SW480 (cell line): ENCODE data around the gene CLEC17A.
"Not testable (repeated sequence)": the region's sequence is repeated elsewhere in the genome, so short reads cannot be mapped to it uniquely, and the experiment has no call there.

ENCODE experiments used
- DNase-seq: peaks from one replicate; pipeline ENCODE4 v3.0.0-alpha.2; 2016; ENCODE audit warnings: low spot score

The CLEC17A gene

DNA sequence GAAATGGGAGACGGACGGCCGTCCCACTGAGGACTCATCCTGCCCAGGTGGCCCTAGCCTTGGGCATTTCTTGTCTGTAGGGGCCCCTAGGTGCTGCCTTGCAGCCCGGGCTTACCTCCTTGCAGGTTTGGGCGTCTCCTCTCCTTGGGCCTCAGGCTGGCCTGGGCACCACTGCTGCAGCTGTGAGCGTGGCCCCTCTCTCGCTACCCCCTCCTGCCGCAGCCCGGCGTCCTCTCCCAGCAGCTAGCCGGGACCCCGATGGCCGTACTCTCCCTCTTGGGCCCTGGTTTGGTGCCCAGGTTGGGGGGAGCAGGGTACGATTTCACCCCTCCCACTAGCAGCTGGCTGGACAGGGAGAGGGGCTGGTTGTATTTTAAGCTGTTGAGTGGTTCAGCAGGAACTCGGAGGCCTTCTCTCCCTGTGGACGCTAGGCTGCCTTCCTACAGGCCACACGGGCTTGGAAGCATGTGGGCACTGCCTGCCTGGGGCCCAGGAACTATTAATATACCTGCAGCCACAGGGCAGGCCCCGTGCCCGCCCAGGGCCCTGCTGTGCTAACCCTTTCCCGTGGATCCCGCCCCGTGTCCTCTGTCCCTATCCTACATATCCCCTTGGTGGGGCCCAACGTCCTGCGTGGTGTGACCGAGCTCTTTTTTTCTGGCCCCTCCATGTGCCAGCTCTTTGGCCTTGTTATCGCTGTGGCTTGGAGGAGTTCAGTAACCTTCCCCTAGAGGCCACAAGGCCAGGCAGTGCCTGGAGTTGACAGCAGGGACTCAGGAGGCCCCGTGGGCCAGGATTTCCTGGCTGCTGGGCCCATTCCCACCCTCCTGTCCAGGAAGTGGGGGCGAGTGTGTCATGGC, 22.7 kb upstream of the CLEC17A start:
- DNase-seq, result no peak

- DNase-seq, result no peak
Observed at GRCh38 chr19:14560776-14561108, 22.1 kb upstream of the CLEC17A start.

GRCh38 chr19:14561249-14561648, 21.6 kb upstream of the CLEC17A start:
- DNase-seq, result no peak

- no peak for DNase-seq
Observed at GRCh38 chr19:14561847-14562351, 21.0 kb upstream of the CLEC17A start.

DNA sequence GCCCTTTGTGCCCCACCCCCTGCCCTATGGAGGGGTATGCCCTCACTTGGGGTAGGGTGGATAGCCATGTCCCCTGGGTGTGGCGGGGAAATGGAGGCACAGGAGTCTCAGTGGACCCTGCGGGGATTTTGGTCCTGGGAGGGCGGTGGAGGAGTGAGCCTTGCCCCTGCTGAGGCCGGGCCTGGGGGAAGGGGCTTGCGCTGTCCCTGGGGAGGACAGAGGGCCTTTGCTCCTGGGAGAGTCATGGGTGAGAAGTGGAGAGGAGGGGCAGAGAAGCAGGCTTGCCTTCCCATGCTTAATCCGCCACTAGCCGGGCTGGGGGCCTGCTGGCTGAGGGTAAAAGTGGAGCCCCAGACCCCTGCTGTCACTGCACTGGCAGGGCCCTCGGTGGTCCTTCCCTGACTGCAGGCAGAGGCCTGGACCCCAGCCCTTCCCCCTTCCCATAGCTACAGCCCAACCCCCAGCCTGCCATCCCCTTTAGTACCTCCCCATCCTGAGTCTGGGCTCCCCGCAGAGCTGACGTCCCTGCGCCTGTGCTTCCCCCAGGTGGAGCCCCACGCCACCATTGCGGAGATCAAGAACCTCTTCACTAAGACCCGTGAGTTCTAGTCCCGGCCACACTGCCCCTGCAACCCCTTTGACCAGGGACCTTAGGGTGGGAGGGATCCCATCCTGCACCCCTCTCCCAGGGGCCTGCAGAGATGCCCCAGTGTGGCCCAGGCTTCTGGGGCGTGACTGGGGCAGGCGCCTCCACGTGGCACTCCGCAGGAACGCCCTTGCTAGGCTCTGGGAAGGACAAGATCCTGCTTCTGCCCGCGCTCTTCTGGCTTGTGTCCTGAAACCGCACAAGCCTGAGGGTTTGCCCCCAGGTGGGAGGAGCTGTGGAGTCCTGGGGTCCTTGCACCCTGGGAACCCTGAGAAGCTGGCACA, 20.0 kb upstream of the CLEC17A start:
- DNase-seq, result no peak

DNA sequence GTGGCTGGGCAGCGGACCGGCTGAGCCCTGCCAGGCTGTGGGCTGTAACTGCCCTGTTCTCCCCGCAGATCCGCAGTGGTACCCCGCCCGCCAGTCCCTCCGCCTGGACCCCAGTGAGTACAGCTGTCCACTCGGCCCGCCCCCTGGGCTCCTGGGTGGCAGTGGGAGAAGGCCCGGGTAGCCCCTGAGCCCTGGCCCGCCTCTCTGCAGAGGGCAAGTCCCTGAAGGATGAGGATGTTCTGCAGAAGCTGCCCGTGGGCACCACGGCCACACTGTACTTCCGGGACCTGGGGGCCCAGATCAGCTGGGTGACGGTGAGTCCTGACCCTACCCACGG, 19.3 kb upstream of the CLEC17A start:
- no peak for DNase-seq

DNA sequence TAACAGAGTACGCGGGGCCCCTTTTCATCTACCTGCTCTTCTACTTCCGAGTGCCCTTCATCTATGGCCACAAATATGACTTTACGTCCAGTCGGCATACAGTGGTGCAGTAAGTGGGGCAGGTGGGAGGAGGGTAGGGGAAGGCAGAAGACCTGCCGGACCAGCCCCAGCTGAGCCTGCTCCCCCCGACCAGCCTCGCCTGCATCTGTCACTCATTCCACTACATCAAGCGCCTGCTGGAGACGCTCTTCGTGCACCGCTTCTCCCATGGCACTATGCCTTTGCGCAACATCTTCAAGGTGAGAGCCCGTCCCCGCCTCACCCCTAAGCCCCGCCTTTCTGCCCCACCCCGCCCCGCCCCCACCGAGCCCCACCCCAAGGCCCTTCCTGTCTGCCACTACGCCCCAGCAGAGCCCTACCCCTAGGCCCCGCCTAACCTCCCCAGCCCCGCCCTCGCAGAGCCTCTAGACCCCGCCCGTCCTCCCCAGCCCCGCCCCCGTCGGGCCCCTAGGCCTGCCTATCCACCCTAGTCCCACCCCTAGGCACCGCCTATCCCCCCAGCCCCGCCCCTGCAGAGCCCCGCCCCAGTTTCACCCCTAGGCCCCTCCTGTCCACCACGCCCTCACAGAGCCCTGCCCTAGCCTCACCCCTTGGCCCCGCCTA, 18.8 kb upstream of the CLEC17A start:
- DNase-seq, result peak; percentile 61

DNA sequence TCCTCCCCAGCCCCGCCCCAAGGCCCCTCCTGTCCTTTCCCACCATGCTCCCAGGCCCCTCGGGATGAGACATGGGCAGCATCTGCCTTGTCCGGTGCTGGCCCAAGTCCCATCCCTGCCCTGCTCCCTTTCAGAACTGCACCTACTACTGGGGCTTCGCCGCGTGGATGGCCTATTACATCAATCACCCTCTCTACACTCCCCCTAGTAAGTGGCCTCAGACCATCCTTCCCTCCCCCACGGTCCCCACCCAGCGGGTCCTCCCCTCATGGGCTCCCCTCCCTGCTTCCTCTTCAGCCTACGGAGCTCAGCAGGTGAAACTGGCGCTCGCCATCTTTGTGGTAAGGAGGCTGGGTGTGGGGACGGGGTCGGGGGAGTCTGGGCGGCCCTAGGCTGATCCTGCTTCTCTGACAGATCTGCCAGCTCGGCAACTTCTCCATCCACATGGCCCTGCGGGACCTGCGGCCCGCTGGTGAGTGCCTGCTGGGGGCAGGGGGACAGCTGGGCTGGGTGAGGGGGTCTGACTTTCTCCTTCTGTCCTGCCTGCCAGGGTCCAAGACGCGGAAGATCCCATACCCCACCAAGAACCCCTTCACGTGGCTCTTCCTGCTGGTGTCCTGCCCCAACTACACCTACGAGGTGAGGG, 18.1 kb upstream of the CLEC17A start:
- DNase-seq, result not testable (repeated sequence)

GRCh38 chr19:14565298-14565679, 17.6 kb upstream of the CLEC17A start:
- no peak for DNase-seq

- DNase-seq, result no peak
Observed at GRCh38 chr19:14565765-14566711, 16.8 kb upstream of the CLEC17A start.

DNA sequence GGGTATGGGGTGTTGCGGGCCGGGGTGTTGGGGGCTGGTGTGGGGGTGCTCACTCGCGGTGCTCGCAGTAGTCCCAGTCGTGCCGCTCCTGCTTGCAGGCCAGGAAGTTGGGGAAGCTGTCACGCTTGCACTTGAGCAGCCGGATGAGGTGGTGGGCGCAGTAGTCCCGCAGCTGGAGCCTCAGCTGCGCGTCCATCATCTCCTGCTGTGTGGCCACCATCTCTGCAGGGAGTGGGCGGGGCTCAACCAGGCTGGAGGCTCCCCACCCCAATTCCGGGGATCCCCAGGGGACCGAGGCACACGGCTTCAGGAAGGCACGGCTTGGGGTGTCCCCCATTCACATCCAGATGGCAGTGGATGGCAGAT, 16.2 kb upstream of the CLEC17A start:
- DNase-seq, result no peak

- no peak for DNase-seq
Observed at GRCh38 chr19:14567079-14567478, 15.8 kb upstream of the CLEC17A start.

DNA sequence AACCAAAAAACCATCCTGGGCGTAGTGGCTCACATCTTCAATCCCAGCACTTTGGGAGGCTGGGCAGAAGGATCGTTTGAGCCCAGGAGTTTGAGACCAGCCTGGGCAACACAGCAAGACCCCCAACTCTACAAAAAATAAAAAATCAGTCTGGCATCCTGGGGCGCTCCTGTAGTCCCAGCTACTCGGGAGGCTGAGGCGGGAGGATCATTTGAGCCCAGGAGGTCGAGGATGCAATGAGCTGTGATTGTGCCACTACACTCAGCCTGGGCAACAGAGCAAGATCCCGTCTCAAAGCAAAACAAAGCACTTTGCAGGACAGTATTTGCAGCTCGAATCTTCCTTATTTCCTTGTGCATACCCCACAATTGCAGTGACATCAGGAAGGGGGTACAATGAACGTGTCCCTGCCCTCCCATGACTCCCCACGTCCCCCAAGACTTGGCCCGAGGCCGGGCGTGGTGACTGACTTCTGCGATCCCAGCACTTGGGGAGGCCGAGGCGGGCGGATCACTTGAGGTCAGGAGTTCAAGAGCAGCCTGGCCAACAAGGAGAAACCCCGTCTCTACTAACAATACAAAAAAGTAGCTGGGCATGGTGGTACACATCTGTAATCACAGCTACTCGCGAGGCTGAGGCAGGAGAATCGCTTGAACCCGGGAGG, 11.9 kb upstream of the CLEC17A start:
- no peak for DNase-seq

GRCh38 chr19:14571695-14572490, 11.0 kb upstream of the CLEC17A start, which contains the start of gene NDUFB7:
NDUFB7 (minus strand) TSS chr19:14572066; CDS start chr19:14572000, 66 bp downstream.
- peak; percentile 96 for DNase-seq

GRCh38 chr19:14575428-14575980, 7.4 kb upstream of the CLEC17A start:
- DNase-seq, result no peak

DNA sequence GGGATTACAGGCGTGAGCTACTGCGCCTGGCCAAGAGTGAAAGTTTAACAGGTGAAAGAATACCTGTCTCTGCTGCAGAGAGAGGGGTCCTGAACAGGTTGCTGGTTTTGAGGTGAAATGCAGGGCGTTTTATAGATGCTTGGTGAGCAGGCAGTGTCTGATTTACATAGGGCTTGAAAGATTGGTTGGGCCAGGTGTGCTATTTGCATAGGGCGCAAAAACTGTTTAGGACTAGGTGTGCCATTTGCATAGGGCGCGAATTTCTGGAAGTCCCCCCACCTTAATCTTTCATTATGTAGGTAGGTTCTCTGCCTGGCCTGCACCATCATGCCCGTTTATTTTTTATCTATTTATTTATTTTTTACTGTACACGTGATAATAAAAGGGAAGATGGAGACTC, 6.5 kb upstream of the CLEC17A start:
- no peak for DNase-seq

- no peak for DNase-seq
Observed at GRCh38 chr19:14577264-14577663, 5.6 kb upstream of the CLEC17A start.

DNA sequence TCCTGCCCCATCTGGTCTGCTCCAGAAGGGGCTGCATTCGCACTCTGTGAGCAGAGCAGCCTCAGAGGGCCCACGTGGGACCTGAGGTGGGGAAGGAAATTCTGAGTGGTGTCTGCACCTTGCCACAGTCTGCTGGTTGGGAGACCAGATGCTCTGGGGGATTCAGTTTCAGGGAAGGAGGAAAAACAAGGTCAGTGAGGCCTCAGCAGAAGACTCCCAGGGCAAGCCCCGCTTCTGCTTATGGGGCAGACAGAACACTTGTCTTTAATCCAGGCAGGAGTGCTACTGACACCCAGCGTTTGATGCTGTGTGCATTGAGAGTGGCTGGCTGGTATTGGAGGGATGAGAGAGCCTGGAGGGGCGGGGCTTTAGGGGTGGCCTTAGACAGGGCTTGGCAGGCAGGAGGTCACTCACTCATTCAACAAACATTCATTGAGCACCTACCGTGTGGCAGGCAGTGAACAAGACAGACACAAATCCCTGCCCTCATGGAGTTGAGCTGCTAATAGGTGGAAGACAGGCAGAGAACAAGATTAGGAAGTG, 4.9 kb upstream of the CLEC17A start:
- DNase-seq, result no peak
